SK-N-SH (cell line): ENCODE measurements around the gene PTAR1. TPM values are rescaled to one million over a fixed set of nuclear protein-coding genes. Genes with fewer than 3 reads are reported as not detected.

Experiments used
- CTCF ChIA-PET: fragments of 300-600, 350-600 bp; formaldehyde crosslinking; extraction: SDS; loops from one replicate; lab custom pipeline; 2021; lab: Yijun Ruan, JAX
- POLR2A ChIA-PET: fragments of 350-600 bp; sonication (Branson Sonifier 250); formaldehyde crosslinking; extraction: SDS; loops from one replicate; lab custom pipeline; 2020; ENCODE audit warnings: antibody characterized with exemption, inconsistent platforms; lab: Yijun Ruan, JAX
- DNase-seq: peaks from one replicate; pipeline ENCODE4 v3.0.0; 2012
- H2AFZ ChIP-seq: fragments of 200-600 bp; sonication (generic); 2 replicates; pipeline ENCODE4 v1.8.1; 2016; ENCODE audit warnings: antibody characterized with exemption, mild to moderate bottlenecking, low read depth
- H3F3A ChIP-seq: fragments of 200-600 bp; sonication (generic); replicated peaks from 2 replicates; pipeline ENCODE3; 2016; ENCODE audit warnings: antibody characterized with exemption, mild to moderate bottlenecking; ENCODE audit not compliant: insufficient read depth
- H3K27ac ChIP-seq, 2 experiments: fragments of 200-500 bp in 1 of 2; fragments of 200-600 bp in 1 of 2; sonication (Bioruptor generic) in 1 of 2; sonication (generic), shearing (Covaris generic) in 1 of 2; 2 replicates each; pipeline versions ENCODE4 v1.5.1 to v1.6.1; 2014 to 2016; ENCODE audit warnings: low read depth in 2 of 2, inconsistent platforms in 1 of 2, low read length in 1 of 2, mild to moderate bottlenecking in 1 of 2, mixed read lengths in 1 of 2
- H3K27me3 ChIP-seq: fragments of 200-600 bp; sonication (generic), shearing (Covaris generic); 2 replicates; pipeline ENCODE4 v1.6.1; 2016; ENCODE audit warnings: mixed run types; ENCODE audit not compliant: insufficient read depth
- H3K36me3 ChIP-seq, 2 experiments: fragments of 200-500 bp in 1 of 2; fragments of 200-600 bp in 1 of 2; sonication (Bioruptor generic) in 1 of 2; sonication (generic) in 1 of 2; replicated peaks in 1 of 2; 2 replicates each; pipeline versions ENCODE3 to v1.5.1; 2014 to 2016; ENCODE audit warnings: low read length in 1 of 2, mild to moderate bottlenecking in 1 of 2; ENCODE audit not compliant: insufficient read depth in 2 of 2, control insufficient read depth in 1 of 2
- H3K4me1 ChIP-seq, 2 experiments: fragments of 200-500 bp in 1 of 2; fragments of 200-600 bp in 1 of 2; sonication (Bioruptor generic) in 1 of 2; sonication (generic), shearing (Covaris generic) in 1 of 2; 2 replicates each; pipeline versions ENCODE4 v1.5.1 to v1.6.1; 2014 to 2016; ENCODE audit warnings: low read depth in 1 of 2, low read length in 1 of 2, mixed run types in 1 of 2; ENCODE audit not compliant: insufficient read depth in 2 of 2, control insufficient read depth in 1 of 2
- H3K4me2 ChIP-seq: fragments of 200-600 bp; sonication (generic), shearing (Covaris generic); 2 replicates; pipeline ENCODE4 v1.6.1; 2017; ENCODE audit warnings: mixed run types
- H3K4me3 ChIP-seq, 2 experiments: fragments of 200-500 bp in 1 of 2; fragments of 200-600 bp in 1 of 2; sonication (Bioruptor generic) in 1 of 2; sonication (generic), shearing (Covaris generic) in 1 of 2; 2 replicates each; pipeline versions ENCODE4 v1.5.1 to v1.8.1; 2014 to 2016; ENCODE audit warnings: low read depth in 2 of 2, inconsistent platforms in 1 of 2, low read length in 1 of 2, mild to moderate bottlenecking in 1 of 2, mixed read lengths in 1 of 2, moderate library complexity in 1 of 2
- H3K79me2 ChIP-seq: fragments of 200-600 bp; sonication (generic); 2 replicates; pipeline ENCODE4 v1.8.1; 2017; ENCODE audit warnings: mild to moderate bottlenecking; ENCODE audit not compliant: insufficient read depth
- H3K9ac ChIP-seq: fragments of 200-600 bp; sonication (generic); 2 replicates; pipeline ENCODE4 v1.6.1; 2017; ENCODE audit warnings: mixed run types
- H3K9me2 ChIP-seq: fragments of 200-600 bp; sonication (generic); 2 replicates; pipeline ENCODE4 v1.6.1; 2017; ENCODE audit warnings: mixed run types
- H3K9me3 ChIP-seq: fragments of 200-600 bp; sonication (generic); 2 replicates; pipeline ENCODE4 v1.6.1; 2017; ENCODE audit warnings: mixed run types, mild to moderate bottlenecking, moderate library complexity
- H4K20me1 ChIP-seq: fragments of 200-600 bp; sonication (generic); 2 replicates; pipeline ENCODE4 v1.6.1; 2017; ENCODE audit warnings: mild to moderate bottlenecking, mixed run types; ENCODE audit not compliant: insufficient read depth
- CTCF ChIP-seq: fragments of 200-600 bp; sonication (generic); IDR thresholded peaks from 2 replicates; pipeline ENCODE4 v1.6.1; 2017; ENCODE audit warnings: antibody characterized with exemption, mild to moderate bottlenecking, moderate library complexity
- IRF3 ChIP-seq: fragments of 150-350 bp; IDR thresholded peaks from 2 replicates; pipeline ENCODE4 v1.6.1; 2016; ENCODE audit warnings: mild to moderate bottlenecking, low read depth, low read length
- MEF2A ChIP-seq: IDR thresholded peaks from 2 replicates; pipeline ENCODE4 v1.4.0; 2012; ENCODE audit warnings: low read depth, borderline replicate concordance
- NFIC ChIP-seq: IDR thresholded peaks from 2 replicates; pipeline ENCODE4 v1.4.0; 2012; ENCODE audit warnings: borderline replicate concordance
- PBX3 ChIP-seq: IDR thresholded peaks from 2 replicates; pipeline ENCODE4; 2012
- POLR2AphosphoS5 ChIP-seq: IDR thresholded peaks from 2 replicates; pipeline ENCODE4 v1.6.1; 2012; ENCODE audit warnings: low read depth, low read length
- REST ChIP-seq: IDR thresholded peaks from 2 replicates; pipeline ENCODE4 v1.6.1; 2012; ENCODE audit warnings: mild to moderate bottlenecking, low read depth, low read length, moderate library complexity
- RXRA ChIP-seq: IDR thresholded peaks from 2 replicates; pipeline ENCODE4 v1.4.0; 2012; ENCODE audit warnings: low read depth, mild to moderate bottlenecking, borderline replicate concordance
- SIN3A ChIP-seq: IDR thresholded peaks from 2 replicates; pipeline ENCODE4 v1.6.1; 2012; ENCODE audit warnings: low read depth, mild to moderate bottlenecking, low read length, moderate library complexity, borderline replicate concordance
- SMC3 ChIP-seq: IDR thresholded peaks from 2 replicates; pipeline ENCODE4 v1.6.1; 2012; ENCODE audit warnings: low read depth, low read length, improper control_type of control experiment
- TAF1 ChIP-seq: IDR thresholded peaks from 2 replicates; pipeline ENCODE4 v1.6.1; 2012; ENCODE audit warnings: low read depth, mild to moderate bottlenecking, low read length, moderate library complexity, borderline replicate concordance
- USF1 ChIP-seq: IDR thresholded peaks from 2 replicates; pipeline ENCODE4 v1.4.0; 2012; ENCODE audit warnings: low read depth, borderline replicate concordance
- USF2 ChIP-seq: fragments of 150-350 bp; IDR thresholded peaks from 2 replicates; pipeline ENCODE4 v1.6.1; 2017; ENCODE audit warnings: antibody characterized with exemption, low read length, low read depth, borderline replicate concordance
- WGBS: methylation state at CpG from one replicate; pipeline ENCODE4 v1.1.6; 2017; ENCODE audit warnings: low lambda C conversion rate; 5-methylcytosine and 5-hydroxymethylcytosine counted together
- polyA plus RNA-seq, 3 experiments: library from polyadenylated mRNA; depleted of rRNA; stranded (reverse); fragments of >200 nt; gene quantifications; 2 replicates each; pipeline ENCODE4 v1.2.3, GENCODE V29; 2012

The PTAR1 gene
- polyA plus RNA-seq, 1 of the 3 experiments (the other 2 are of a cell fraction): 4.7 TPM

- ChIA-PET POLR2A (no interaction called here), CTCF (no interaction called here)
- H3K27ac ChIP-seq: no peak overlapping the region
- H3K79me2 ChIP-seq: no peaks in the 10 kb centered on the region
- no peaks in the 10 kb centered on the region for H3K36me3 ChIP-seq
- no peak overlapping the region for H2AFZ ChIP-seq
- TF ChIP-seq REST: no peak
- no peak for TF ChIP-seq RXRA
- no peak for TF ChIP-seq POLR2AphosphoS5
- TF ChIP-seq PBX3: no peak
- no peak for TF ChIP-seq CTCF
- no peaks in the 10 kb centered on the region for H3K9me2 ChIP-seq
- H3K4me3 ChIP-seq: no peak overlapping the region
- peaks cover 29% of the 10 kb centered on the region for H3F3A ChIP-seq
- no peaks in the 10 kb centered on the region for H3K9me3 ChIP-seq
- peaks cover 4 to 36% of the 10 kb centered on the region in 2 experiments; a peak in 3 of 4 replicates for H3K4me1 ChIP-seq
- DNase-seq: no peak
- no peaks in the 10 kb centered on the region for H4K20me1 ChIP-seq
- H3K9ac ChIP-seq: no peak overlapping the region
- H3K4me2 ChIP-seq: no peak overlapping the region
- 80% methylated on average over 5 of the region's 5 CpGs for WGBS
- H3K27me3 ChIP-seq: no peaks in the 10 kb centered on the region
Observed at GRCh38 chr9:69677931-69678330, 81.9 kb downstream of the PTAR1 start.

GRCh38 chr9:69675563-69675962 lies 84.2 kb downstream of the PTAR1 start:
- Histone ChIP-seq H3K27ac (peak overlapping the region in 1 of 2 experiments; percentile 92; a peak in 2 of 4 replicates), H3K9ac (peak overlapping the region; percentile 26; the same call in 1 of the 2 replicates), H3F3A (peaks cover 32% of the 10 kb centered on the region), H3K27me3 (no peaks in the 10 kb centered on the region), H3K36me3 (no peaks in the 10 kb centered on the region), H4K20me1 (no peaks in the 10 kb centered on the region), H3K4me3 (no peak overlapping the region), H3K79me2 (no peaks in the 10 kb centered on the region; the same call in 1 of the 2 replicates), H2AFZ (peak overlapping the region; percentile 63), H3K4me1 (peaks cover 8 to 36% of the 10 kb centered on the region in 2 experiments; a peak in 3 of 4 replicates), H3K9me2 (no peaks in the 10 kb centered on the region), H3K4me2 (peak overlapping the region; percentile 56), H3K9me3 (no peaks in the 10 kb centered on the region)
- ChIA-PET POLR2A (no interaction called here), CTCF (interaction anchor here (4.6 kb wide), 1 partner anchor 243 kb away, joined by 46 read pairs; no protein-coding TSS in a partner anchor)
- DNase-seq: no peak
- WGBS: 81% methylated on average over 3 of the region's 3 CpGs
- TF ChIP-seq SMC3 (no peak), NFIC (peak; percentile 27; the same call in 1 of the 2 replicates), IRF3 (no peak), MEF2A (no peak), SIN3A (no peak), TAF1 (no peak), USF1 (no peak), USF2 (no peak), CTCF (no peak)
